GM21526 (cell line): Measurements from ENCODE around the gene MRPL9.
"Not testable (repeated sequence)": the region's sequence is repeated elsewhere in the genome, so short reads cannot be mapped to it uniquely, and the experiment has no call there.

Experiments
- ATAC-seq: cut with Tn5 transposase; IDR thresholded peaks from one replicate; pipeline ENCODE4 v1.9.1; 2021; ENCODE audit warnings: moderate library complexity; ENCODE audit not compliant: unreplicated experiment, low FRiP score

MRPL9 gene

DNA sequence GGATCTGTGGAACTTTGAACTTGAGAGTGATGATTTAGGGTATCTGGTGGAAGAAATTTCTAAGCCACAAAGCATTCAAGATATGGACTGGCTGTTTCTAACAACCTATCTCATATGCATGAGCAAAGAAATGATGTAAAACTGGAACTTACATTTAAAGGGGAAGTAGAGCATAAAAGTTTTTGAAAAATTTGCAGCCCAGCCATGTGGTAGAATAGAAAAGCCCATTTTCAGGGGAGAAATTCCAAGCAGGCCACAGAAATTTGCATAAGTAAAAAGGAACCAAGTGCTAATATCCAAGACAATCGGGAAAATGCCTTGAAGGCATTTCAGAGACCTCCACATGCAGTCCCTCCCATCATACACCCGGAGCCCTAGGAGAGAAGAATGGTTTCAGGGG, 26.3 kb downstream of the MRPL9 start:
- no peak for ATAC-seq

DNA sequence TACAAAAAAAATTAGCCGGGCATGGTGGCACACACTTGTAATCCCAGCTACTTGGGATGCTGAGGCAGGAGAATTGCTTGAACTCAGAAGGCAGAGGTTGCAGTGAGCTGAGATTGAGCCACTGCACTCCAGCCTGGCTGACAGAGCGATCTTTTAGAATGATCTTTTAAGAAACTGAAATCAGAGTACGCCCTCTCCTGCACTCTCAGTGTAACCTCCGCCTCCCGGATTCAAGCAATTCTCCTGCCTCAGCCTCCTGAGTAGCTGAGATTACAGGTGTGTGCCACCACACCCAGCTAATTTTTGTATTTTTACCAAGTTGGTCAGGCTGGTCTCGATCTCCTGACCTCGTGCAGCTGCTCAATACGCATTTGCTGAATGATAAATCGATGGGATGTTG, 29.3 kb downstream of the MRPL9 start:
- not testable (repeated sequence) for ATAC-seq

DNA sequence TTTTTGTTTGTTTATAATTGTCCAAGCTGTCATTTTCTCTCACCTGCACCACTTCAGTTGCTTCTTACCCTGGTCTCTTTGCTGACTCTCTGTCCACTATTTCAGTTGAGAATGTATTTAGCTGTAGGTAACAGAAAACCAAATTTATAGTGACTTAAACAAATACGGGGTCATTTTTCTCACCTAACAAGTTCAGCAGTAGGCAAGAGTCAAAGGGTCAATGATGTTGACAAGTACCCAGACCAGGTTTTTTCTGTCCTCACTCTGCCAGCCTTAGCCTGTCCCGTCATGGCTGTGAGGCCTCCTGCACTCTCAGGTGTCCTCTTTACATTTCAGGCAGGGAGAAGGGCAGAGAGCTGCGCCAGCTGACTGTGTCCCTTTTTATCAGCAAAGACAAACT, 30.2 kb downstream of the MRPL9 start:
- no peak for ATAC-seq

DNA sequence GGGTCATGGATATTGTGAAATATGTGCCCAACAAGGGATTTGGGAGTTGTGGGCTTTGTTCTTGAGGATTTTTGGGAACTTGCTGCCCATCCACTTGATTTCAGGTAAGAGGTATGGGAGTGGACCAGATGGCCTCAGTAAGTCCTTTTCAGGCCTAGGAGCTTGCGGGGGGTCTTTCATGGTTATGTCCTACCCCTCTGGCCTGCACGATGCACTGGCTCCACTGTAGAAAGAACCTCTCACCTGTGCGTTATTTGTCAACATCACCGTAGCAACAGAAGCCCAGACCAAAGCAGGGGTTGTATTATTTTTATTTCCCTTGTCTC, 33.4 kb downstream of the MRPL9 start:
- no peak for ATAC-seq

DNA sequence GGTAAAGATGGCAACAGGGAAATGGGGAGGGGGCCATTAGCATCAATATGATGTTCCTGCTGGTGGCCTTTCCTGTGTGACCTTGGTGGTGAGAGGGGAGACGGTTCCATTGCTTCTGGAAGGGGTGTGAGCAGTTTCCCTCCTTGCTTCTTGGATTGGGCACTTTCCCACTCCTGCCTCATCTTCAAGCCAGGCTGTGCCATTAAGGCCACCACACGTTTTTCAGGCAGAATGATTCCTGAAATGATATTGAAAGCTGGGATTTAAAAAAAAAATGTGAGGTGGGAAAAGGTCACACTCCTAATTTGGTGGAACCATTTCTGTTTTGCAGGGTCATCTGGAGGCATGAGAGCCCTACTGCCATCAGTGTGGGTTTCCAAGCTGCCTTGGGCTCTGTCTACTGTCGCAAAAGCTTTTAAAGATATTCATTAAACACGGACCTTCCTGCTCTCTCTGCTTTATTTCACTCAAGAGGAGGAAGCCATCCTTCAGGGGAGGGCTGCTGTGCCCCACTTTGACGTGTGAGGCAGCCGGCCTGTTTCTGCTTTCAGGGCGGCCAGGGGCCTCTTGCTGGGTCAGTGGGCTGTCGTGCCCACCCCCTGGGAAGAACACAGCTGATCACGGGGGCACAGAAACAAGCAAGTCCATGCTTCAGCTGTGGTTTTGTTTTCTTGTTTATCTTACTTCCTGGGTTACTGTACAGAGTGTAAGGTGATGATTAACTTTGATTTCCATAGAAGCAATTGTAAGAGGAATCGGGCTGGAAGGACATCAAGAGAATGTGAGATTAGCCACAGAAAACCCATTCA, 33.9 kb downstream of the MRPL9 start:
- no peak for ATAC-seq

DNA sequence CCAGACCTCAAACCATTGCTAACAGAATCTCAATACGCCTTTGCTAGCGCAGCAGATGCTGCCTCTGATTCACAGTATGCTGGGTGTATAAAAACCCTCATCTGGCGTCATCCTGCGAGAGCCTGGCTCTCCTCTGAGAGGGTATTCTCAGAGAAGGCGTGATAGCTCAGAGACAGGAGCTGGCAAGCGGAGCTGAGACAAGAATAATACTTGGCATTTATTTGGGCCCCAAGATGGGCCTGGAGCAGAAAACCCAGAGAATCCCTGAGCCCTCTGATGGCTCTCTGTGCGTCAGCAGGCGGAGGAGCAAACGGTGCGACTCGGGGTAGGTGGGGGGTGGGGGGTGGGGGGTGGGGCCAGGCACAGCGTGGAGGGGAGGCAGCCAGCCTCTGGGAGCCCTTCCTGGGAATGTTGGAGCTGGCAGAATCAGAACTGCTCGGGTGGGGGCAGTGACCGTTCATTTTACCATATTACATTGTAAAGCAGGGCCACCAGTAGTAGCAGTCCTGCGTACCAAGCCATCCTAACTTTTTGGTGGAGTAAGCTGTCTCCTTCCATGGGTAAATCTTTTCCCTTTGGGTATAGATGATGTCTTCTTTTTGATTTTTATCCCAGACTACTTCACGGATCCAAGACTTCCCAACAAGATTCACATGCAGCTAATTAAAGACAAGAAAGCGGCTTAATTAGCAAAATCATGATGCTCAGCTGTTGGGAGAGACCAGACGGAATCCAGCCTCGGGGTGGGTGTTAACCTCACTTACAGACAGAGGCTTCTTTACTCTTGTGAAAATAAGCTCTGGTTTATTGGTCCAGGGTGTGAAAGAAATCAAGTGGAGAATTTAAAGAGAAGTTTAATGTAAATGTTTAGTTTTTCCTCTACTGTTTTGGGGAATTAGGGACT, 34.9 kb downstream of the MRPL9 start:
- ATAC-seq, result no peak

DNA sequence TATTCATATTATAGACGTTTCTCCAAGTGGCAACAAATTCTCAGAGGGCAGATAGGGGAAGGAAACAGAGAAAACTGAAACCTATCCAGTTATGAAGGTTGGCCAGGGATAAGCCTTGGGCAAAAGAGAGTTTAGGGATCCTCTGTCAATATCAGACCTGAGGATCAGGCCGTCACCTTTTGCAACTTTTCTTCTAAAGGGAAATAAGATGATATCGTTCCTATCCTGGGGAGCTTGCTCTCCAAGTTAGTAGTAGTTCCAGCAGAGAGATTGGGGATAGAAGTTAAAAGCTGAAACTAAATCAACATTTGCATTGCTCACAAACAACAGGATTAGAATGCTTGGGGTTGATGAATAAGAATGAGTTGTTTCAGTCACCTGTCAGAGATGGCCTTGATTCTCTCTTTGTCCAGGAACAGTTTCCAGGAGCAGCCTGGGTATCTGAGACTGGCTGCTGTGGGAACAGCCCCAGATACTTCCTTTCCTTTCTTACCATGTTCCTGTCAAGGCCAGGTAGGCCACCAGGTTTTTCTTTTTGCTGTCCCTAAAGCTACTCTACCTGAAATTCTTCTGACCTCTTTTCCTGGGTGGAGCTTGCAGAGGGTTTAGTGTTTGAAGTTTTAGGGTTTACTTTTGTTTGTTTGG, 39.4 kb downstream of the MRPL9 start:
- ATAC-seq, result no peak

DNA sequence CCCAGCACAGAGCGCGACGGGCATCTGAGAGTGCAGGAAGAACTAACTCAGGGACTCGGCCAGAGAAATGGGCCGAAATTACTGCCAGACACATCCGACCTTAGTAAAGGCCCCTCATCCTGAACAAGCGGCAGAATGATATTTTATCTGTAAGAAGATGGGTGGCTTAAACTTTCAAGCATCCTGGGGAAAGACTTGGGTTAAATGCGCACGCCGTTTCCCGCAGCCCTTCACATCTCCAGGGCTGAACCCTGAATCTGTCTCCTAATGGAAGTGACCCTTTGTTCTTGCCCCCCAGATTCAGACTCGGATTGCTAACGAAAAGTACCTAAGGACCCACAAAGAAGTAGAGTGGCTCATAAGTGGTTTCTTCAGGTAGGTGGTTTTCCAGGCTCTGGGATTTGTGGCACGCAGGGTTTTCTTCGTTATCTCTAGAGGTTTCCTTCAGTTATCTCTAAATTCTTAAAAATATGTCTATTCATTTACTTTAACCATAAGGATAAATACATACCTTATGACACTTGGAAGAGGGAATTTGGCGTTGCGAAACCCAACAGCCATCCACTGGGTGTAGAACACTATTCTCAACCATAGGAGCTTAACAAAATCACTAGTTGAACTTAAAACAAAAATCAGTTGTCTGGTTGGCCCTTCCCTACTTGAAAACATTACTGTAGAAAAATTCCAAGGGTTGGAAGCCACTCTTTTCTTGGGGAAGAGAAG, 41.3 kb downstream of the MRPL9 start:
- ATAC-seq, result no peak

DNA sequence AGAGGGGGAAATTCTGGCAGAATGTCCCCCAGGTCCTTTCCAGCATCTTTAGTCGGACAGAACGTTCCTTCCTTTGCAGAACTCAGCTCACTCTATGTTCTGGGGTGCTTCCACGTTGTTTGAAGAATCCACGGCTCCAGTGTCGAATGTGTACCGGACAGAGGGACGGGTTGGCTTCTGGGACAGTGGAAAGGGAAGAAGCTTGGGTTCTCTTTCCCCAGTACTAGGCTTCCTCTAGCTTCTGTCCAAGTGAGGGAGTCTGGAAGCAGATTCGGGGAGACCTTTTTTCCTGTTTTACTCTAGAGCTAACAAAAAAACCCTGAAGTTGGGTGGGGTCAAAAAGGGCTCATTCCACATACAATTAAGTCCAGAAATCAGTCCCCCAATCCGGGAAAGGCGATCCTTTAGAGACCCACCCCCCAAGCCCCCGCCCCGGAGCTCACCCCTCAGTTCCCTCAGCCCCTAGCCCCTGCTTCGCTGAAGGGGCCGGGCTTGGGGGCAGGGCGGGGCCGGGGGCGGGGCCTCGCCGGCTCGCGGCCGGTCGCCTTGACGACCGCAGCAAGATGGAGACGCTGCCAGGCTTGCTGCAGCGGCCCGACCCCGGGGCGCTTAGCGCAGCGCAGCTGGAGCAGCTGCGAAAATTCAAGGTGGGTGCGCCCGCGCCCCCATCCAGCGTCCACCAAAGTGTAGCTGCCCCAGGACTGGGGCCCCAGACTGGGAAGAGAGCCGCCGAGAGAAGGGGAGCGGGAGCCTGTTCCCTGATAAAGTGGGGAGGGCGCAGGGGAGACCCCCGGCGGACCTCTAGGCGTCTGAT, 42.1 kb downstream of the MRPL9 start, which contains the start of gene RIIAD1:
Gene RIIAD1 (plus strand): TSS at position 549 of the 814 bp plus-strand sequence. CDS start 15 bp downstream, at position 564.
- ATAC-seq, result no peak

DNA sequence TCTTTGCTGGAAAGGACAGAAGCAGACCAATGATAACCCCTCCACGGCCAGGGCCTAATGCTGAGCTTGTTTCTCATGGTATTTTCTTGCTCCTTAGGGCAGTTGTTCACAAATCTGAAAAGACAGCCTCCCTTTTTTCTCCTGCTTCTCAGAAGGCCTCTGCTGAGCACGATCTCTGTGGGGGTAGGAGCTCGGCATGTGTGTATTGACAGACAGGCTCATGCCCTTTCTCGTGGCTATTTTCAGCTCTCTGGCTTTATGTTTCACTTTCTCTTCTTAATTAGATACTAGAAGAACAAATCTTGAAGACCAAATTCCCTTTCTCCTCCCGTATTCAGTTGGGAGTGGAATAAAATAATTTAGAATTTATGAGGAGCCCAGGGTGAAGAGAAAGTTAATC, 42.7 kb downstream of the MRPL9 start:
- no peak for ATAC-seq

DNA sequence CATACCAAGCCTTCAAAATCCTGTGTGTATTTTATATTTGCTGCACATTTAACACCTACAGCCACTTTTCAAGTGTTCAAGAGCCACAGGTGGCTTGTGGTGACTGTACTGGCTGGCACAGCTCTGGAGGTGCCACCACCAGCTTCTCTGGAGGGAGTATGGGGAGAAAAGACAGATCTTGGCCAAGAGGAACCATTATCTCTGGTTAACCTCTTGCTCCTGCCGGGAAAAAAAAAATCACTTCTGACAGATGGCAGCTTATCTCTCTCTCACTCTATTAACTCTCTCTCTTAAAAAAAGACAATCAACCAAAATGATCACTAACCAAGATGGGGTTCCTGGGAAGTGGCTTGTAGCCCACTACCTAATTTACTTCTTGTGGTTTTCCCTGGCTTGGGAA, 43.2 kb downstream of the MRPL9 start:
- no peak for ATAC-seq

DNA sequence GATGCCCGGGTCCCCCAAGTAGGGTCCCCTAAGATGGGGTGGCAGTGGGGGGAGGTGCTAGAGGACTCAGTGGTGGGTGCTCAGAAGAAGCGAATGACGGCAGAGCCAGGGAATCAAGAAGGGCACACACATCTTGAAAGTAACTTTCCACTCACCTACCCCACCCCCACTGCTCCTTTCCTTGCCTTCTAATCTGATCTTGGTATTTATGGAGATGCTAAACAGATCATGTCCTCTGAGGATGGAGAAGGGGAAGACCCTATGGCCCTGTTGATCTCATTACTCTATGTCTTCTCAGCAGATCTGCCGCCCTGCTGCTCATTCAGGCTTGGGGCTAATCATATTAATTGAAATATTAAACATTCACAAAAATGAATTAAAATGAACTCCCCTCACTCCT, 44.6 kb downstream of the MRPL9 start:
- ATAC-seq, result no peak

DNA sequence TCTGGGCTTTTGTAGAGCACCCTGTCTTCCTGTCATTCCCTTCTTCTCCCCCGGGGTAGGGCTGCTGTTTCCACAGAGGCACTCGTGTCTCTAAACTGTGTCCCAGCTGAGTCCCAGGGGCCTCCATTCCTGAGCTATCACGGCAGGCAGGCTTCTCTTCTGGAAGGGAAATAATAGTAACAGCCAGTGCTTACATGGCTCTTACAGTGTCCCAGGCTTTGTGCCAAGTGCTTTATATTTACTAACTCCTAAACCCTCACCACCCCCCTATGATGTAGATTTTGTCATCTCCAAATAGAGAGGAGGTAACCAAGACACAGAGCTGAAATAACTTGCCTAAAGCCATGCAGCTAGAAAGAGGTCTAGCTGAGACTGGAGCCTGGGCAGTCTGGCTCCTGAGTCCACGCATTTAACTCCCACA, 45.3 kb downstream of the MRPL9 start:
- ATAC-seq, result no peak

DNA sequence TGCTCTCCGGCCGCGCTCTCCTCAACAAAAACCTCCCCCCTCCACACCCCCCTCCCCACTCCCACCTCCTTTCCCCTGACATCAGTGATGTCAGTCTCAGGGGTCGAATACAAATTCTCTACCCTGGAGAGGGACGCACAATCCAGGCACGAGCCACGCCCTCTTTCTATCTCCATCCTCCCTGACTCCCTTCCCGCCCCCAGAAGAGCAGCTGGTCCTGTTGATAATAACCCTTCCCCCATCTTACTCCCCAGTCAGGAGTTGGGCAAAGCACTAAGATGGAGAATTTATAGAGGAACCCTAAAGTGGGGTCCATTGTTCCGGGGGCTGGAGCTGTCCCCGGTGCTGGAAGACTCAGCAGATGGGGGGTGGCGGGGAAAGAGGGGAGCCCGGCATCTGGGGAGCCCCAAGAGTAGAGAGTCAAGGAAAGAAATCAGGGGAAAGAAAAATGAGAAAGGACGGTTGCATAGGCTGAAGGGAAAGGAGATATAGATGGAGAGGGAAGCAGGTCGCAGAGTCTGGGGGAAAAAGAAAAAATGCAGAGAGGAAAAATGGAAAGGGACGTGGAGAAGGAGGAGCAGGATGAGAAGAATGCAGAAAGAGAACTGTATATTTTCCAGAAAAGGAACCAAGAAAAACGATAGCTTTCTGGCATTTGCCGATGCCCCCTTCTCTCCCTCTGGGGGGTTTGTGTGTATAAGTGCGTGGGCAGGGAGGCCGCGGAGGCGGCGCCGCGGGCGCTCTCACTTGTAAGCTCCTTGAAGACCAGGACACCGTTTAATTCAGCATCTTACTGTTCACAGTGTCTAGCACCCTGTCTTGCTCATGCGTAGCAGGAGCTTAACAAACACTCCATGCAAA, 46.3 kb downstream of the MRPL9 start, which contains the start of gene CELF3:
Gene CELF3 (minus strand): TSS at position 33 of the 861 bp plus-strand sequence. CDS start 783 bp downstream, outside the sequence.
- ATAC-seq, result no peak

DNA sequence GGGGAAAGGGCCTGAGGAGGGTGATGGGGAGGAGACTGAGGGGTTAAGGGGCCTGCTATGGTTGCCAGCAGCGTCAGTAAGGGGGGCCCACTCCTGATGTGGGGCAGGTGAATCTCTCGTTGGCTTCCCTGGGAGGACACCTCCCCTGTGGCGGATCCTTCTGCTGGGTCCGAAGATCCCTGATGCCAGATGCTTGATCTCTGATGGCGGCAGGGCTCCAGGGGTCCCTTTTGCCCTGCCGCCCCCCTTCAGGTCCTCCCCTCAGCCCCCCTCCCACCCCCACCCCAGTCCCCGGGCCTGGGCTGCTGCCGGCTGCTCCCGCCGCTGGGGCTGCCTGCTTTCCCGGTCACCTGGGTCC, 46.9 kb downstream of the MRPL9 start:
- no peak for ATAC-seq

DNA sequence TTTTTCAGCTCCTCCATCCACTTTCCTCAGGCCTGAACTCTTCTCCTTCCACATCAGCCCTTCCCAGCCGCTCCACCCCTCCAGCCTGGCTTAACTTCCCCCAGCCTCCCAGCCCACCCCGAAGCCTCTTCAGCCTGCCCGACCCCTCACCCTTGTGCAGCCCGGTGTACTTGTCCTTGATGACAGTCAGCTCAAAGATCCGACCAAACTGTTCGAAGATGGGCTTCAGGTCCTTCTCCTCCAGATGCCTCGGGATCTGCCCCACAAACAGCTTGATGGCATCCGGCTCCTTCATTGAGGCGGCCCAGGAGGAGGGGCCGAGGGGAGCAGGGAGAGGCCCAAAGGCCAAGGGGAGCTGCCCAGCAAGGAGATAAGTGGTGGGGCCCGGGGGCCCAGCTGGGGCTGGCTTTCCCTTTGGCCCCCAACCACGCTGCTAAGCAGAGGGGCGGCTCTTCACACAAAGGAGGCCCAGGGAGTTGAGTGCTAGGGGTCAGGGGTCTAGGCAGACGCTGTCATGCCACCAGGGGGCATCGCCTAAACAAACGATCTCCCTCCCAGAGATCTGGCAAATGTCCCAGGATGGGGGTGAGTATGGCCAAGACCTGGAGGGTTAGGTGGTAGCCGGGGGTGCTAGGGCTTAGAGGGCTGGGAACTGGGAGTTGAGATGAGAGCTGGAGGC, 47.4 kb downstream of the MRPL9 start:
- ATAC-seq, result no peak

DNA sequence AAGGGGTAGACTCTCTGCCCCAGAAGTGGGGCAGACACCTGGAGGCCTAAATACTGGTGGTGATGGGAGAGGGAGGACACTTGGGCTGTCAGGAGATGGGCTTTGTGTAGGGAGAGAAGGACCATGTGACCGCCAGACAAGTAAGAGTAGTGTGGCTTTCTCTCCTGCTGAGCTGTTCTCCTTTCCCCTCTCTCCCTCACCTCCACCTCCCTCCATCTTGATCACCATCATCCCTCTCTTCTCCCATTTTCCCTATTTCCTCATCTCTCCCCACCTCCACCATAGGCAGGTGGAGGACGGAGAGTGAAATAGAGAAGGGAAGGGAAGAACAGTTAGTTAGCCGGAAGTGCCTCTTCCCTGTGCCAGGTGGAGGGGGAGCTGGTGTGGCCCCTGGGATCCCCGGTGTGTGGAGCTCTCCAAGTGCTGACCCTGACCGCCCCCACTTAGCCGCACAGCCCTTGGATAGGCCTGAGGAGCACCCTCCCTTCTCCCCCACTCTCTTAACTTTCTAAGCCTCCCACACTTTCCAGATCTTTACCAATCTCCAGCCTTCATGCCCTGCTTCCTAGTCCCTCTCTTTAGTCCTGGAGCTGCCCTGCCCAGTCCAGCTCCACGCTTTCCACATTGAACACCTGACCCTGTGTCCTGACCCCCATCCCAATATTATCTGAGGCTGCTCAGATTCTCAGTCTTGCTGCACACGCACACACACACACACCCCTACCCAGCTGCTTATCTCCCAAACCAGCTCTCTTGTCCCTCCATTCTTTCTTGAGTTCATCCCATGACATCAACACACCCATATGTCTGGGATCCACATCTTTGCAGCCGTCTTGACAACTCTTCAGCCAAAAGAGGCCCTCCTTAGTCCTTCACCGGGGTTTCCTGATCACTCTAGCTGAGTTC, 48.2 kb downstream of the MRPL9 start:
- no peak for ATAC-seq
